Neural cell (in vitro differentiated cells): ENCODE results near the gene RALGAPB. TPM values are rescaled to one million over a fixed set of nuclear protein-coding genes. Genes with fewer than 3 reads are reported as not detected.
A peak's percentile ranks its signal among the peaks of the same experiment; 100 is the strongest.
"Not testable (repeated sequence)": the region's sequence is repeated elsewhere in the genome, so short reads cannot be mapped to it uniquely, and the experiment has no call there.

Experiments
- H2AFZ ChIP-seq: fragments of 200-600, 300-800 bp; sonication (generic), shearing (Covaris generic); 2 replicates; pipeline ENCODE4 v1.6.0; 2014; ENCODE audit warnings: low read depth, mild to moderate bottlenecking, antibody characterized with exemption, low read length, moderate library complexity
- H3F3A ChIP-seq: fragments of 200-600 bp; shearing (Covaris generic); 2 replicates; pipeline ENCODE4 v1.6.1; 2016; ENCODE audit warnings: mild to moderate bottlenecking, moderate library complexity, mixed read lengths, antibody characterized with exemption, low read length; ENCODE audit not compliant: insufficient read depth, poor library complexity, severe bottlenecking
- H3K27ac ChIP-seq: fragments of 200-600, 300-800 bp; sonication (generic), shearing (Covaris generic); 2 replicates; pipeline ENCODE4 v1.5.1; 2014; ENCODE audit warnings: mild to moderate bottlenecking, low read length, moderate library complexity
- H3K27me3 ChIP-seq: fragments of 300-800, 200-600 bp; sonication (generic), shearing (Covaris generic); 2 replicates; pipeline ENCODE4 v1.6.0; 2014; ENCODE audit warnings: mild to moderate bottlenecking, low read depth, low read length, moderate library complexity; ENCODE audit not compliant: insufficient read depth
- H3K36me3 ChIP-seq: fragments of 300-800, 200-600 bp; sonication (generic), shearing (Covaris generic); 2 replicates; pipeline ENCODE4 v1.5.1; 2014; ENCODE audit warnings: mild to moderate bottlenecking, antibody characterized with exemption, low read length, moderate library complexity; ENCODE audit not compliant: insufficient read depth
- H3K4me2 ChIP-seq: fragments of 300-800, 200-600 bp; sonication (generic), shearing (Covaris generic); 2 replicates; pipeline ENCODE4 v1.6.0; 2014; ENCODE audit warnings: mild to moderate bottlenecking, low read length
- H3K4me3 ChIP-seq: fragments of 300-800, 200-600 bp; sonication (generic), shearing (Covaris generic); 2 replicates; pipeline ENCODE4 v1.5.1; 2014; ENCODE audit warnings: mild to moderate bottlenecking, low read length, moderate library complexity
- H3K79me2 ChIP-seq: fragments of 200-600 bp; shearing (Covaris generic); replicated peaks from 2 replicates; pipeline ENCODE4 v1.6.0; 2014; ENCODE audit warnings: mild to moderate bottlenecking, low read length, moderate library complexity; ENCODE audit not compliant: insufficient read depth
- H3K9ac ChIP-seq: fragments of 300-800, 200-600 bp; sonication (generic), shearing (Covaris generic); 2 replicates; pipeline ENCODE4 v1.6.1; 2016; ENCODE audit warnings: mild to moderate bottlenecking, low read length, mixed read lengths
- H3K9me2 ChIP-seq: fragments of 200-600 bp; shearing (Covaris generic); 2 replicates; pipeline ENCODE4 v1.6.1; 2016; ENCODE audit warnings: mild to moderate bottlenecking, low read length, mixed read lengths; ENCODE audit not compliant: insufficient read depth
- H3K9me3 ChIP-seq: fragments of 200-600, 300-800 bp; sonication (generic), shearing (Covaris generic); 2 replicates; pipeline ENCODE4 v1.6.1; 2016; ENCODE audit warnings: mild to moderate bottlenecking, mixed run types, low read length, moderate library complexity, mixed read lengths
- H4K20me1 ChIP-seq: fragments of 200-600 bp; shearing (Covaris generic); 2 replicates; pipeline ENCODE4 v1.6.1; 2016; ENCODE audit warnings: mild to moderate bottlenecking, mixed run types; ENCODE audit not compliant: insufficient read depth
- EP300 ChIP-seq: fragments of 450-650 bp; conservative IDR thresholded peaks from 2 replicates; pipeline ENCODE4 v1.6.1; 2014; ENCODE audit warnings: antibody characterized with exemption, mild to moderate bottlenecking, moderate library complexity; ENCODE audit not compliant: poor library complexity, severe bottlenecking
- EZH2 ChIP-seq: fragments of 200-600, 300-800 bp; shearing (Covaris generic), sonication (generic); IDR thresholded peaks from 2 replicates; pipeline ENCODE4 v1.6.1; 2014; ENCODE audit warnings: antibody characterized with exemption, low read length, borderline replicate concordance, mild to moderate bottlenecking; ENCODE audit not compliant: insufficient read depth, poor library complexity, severe bottlenecking
- MXI1 ChIP-seq: fragments of 450-650 bp; conservative IDR thresholded peaks from 2 replicates; pipeline ENCODE4 v1.6.1; 2014; ENCODE audit warnings: antibody characterized with exemption, mild to moderate bottlenecking; ENCODE audit not compliant: poor library complexity, severe bottlenecking
- POLR2AphosphoS5 ChIP-seq: IDR thresholded peaks from 2 replicates; pipeline ENCODE4 v1.6.1; 2012
- REST ChIP-seq: IDR thresholded peaks from 2 replicates; pipeline ENCODE4 v1.6.1; 2012; ENCODE audit warnings: borderline replicate concordance
- SMC3 ChIP-seq: fragments of 450-650 bp; conservative IDR thresholded peaks from 2 replicates; pipeline ENCODE4 v1.6.1; 2014; ENCODE audit warnings: antibody characterized with exemption, mild to moderate bottlenecking, moderate library complexity; ENCODE audit not compliant: poor library complexity
- TAF1 ChIP-seq: IDR thresholded peaks from 2 replicates; pipeline ENCODE4 v1.6.1; 2012; ENCODE audit warnings: low read depth
- polyA plus RNA-seq: library from polyadenylated mRNA; depleted of rRNA; stranded (reverse); fragments of >200 nt; gene quantifications from 2 replicates; pipeline ENCODE4 v1.2.3, GENCODE V29; 2014

Gene RALGAPB
- polyA plus RNA-seq, 1 donor from 2014 or later, result 30.0 TPM

- H3K9me2 ChIP-seq, result no peaks in the 10 kb centered on the region
- H3K27ac ChIP-seq, result no peak overlapping the region
- H3K79me2 ChIP-seq, result no peaks in the 10 kb centered on the region
- no peak overlapping the region for H3K4me3 ChIP-seq
- H3K36me3 ChIP-seq, result no peaks in the 10 kb centered on the region
- no peak overlapping the region for H2AFZ ChIP-seq
- no peaks in the 10 kb centered on the region for H3K9me3 ChIP-seq
- peak; percentile 56 for TF ChIP-seq EZH2
- no peak for TF ChIP-seq POLR2AphosphoS5
- no peak overlapping the region for H3K9ac ChIP-seq
- no peaks in the 10 kb centered on the region for H3K27me3 ChIP-seq
- no peaks in the 10 kb centered on the region for H3F3A ChIP-seq
- no peaks in the 10 kb centered on the region for H4K20me1 ChIP-seq
- no peak overlapping the region for H3K4me2 ChIP-seq
Measured at GRCh38 chr20:38589967-38590675, 117.5 kb downstream of the RALGAPB start.

- no peak overlapping the region for H3K27ac ChIP-seq
- no peaks in the 10 kb centered on the region for H3K9me2 ChIP-seq
- H3K9ac ChIP-seq, result no peak overlapping the region
- no peaks in the 10 kb centered on the region for H3K27me3 ChIP-seq
- H3K79me2 ChIP-seq, result no peaks in the 10 kb centered on the region
- H3K9me3 ChIP-seq, result no peaks in the 10 kb centered on the region
- no peak overlapping the region for H3K4me3 ChIP-seq
- TF ChIP-seq EP300, result no peak
- no peak for TF ChIP-seq POLR2AphosphoS5
- no peak for TF ChIP-seq EZH2
- TF ChIP-seq REST, result no peak
- TF ChIP-seq TAF1, result no peak
- TF ChIP-seq MXI1, result no peak
- no peak for TF ChIP-seq SMC3
- no peaks in the 10 kb centered on the region for H3K36me3 ChIP-seq
- H2AFZ ChIP-seq, result no peak overlapping the region
- no peak overlapping the region for H3K4me2 ChIP-seq
- no peaks in the 10 kb centered on the region for H4K20me1 ChIP-seq
- no peaks in the 10 kb centered on the region for H3F3A ChIP-seq
Measured at GRCh38 chr20:38590676-38591473, 118.2 kb downstream of the RALGAPB start.

- no peaks in the 10 kb centered on the region for H3K27me3 ChIP-seq
- no peaks in the 10 kb centered on the region for H3K9me3 ChIP-seq
- no peak overlapping the region for H3K27ac ChIP-seq
- no peaks in the 10 kb centered on the region for H3K9me2 ChIP-seq
- H4K20me1 ChIP-seq, result no peaks in the 10 kb centered on the region
- no peak overlapping the region for H3K9ac ChIP-seq
- TF ChIP-seq EZH2, result no peak
- no peak for TF ChIP-seq MXI1
- H2AFZ ChIP-seq, result no peak overlapping the region
- H3K36me3 ChIP-seq, result no peaks in the 10 kb centered on the region
- H3K4me2 ChIP-seq, result no peak overlapping the region
- H3F3A ChIP-seq, result no peaks in the 10 kb centered on the region
- no peaks in the 10 kb centered on the region for H3K79me2 ChIP-seq
- no peak overlapping the region for H3K4me3 ChIP-seq
Measured at GRCh38 chr20:38591474-38592410, 119.1 kb downstream of the RALGAPB start.

- not testable (repeated sequence) for H4K20me1 ChIP-seq, H3K4me2 ChIP-seq, H3K4me3 ChIP-seq, H2AFZ ChIP-seq, H3K9me2 ChIP-seq, H3K27ac ChIP-seq, H3K79me2 ChIP-seq, H3K9me3 ChIP-seq, H3K9ac ChIP-seq, H3K27me3 ChIP-seq, H3F3A ChIP-seq, H3K36me3 ChIP-seq
Measured at GRCh38 chr20:38592411-38592790, 119.8 kb downstream of the RALGAPB start.

GRCh38 chr20:38594281-38594680 is 121.6 kb downstream of the RALGAPB start:
- H4K20me1 ChIP-seq, H3K4me3 ChIP-seq, H3F3A ChIP-seq, H3K9me3 ChIP-seq, H3K27me3 ChIP-seq, H3K4me2 ChIP-seq, H3K9ac ChIP-seq, H3K27ac ChIP-seq, H2AFZ ChIP-seq, H3K79me2 ChIP-seq, H3K9me2 ChIP-seq, H3K36me3 ChIP-seq: not testable (repeated sequence)
